Osteoblast (primary cell): ENCODE results near the gene PLCXD3. TPM values are rescaled to one million over a fixed set of nuclear protein-coding genes. Genes with fewer than 3 reads are reported as not detected.

ENCODE experiments used
- DNase-seq: peaks from one replicate; pipeline ENCODE4 v3.0.0; 2011; ENCODE audit warnings: low spot score, mixed read lengths; ENCODE audit not compliant: insufficient read length; ENCODE audit errors: missing footprints
- H2AFZ ChIP-seq: 2 replicates; pipeline ENCODE4 v1.6.0; 2011; ENCODE audit warnings: mild to moderate bottlenecking, low read length
- H3K27ac ChIP-seq: 2 replicates; pipeline ENCODE4 v1.5.1; 2011; ENCODE audit warnings: mild to moderate bottlenecking, low read depth, low read length, moderate library complexity
- H3K27me3 ChIP-seq: 2 replicates; pipeline ENCODE4 v1.6.0; 2012; ENCODE audit warnings: mild to moderate bottlenecking, control low read depth, inconsistent platforms, low read length, moderate library complexity; ENCODE audit not compliant: insufficient read depth
- H3K36me3 ChIP-seq: 2 replicates; pipeline ENCODE4 v1.5.1; 2011; ENCODE audit warnings: mild to moderate bottlenecking, low read length, control low read depth, moderate library complexity; ENCODE audit not compliant: insufficient read depth
- H3K4me1 ChIP-seq: 2 replicates; pipeline ENCODE4 v1.5.1; 2011; ENCODE audit warnings: mild to moderate bottlenecking, low read length, control low read depth, moderate library complexity; ENCODE audit not compliant: insufficient read depth
- H3K4me2 ChIP-seq: 2 replicates; pipeline ENCODE4 v1.6.0; 2011; ENCODE audit warnings: mild to moderate bottlenecking, low read length; ENCODE audit not compliant: insufficient read depth
- H3K4me3 ChIP-seq: fragments of 200-600 bp; sonication (generic); 3 replicates; pipeline ENCODE4 v1.5.1; 2012; ENCODE audit warnings: mild to moderate bottlenecking, low read length, inconsistent platforms; ENCODE audit not compliant: insufficient read depth
- H3K79me2 ChIP-seq: 2 replicates; pipeline ENCODE4 v1.6.0; 2012; ENCODE audit warnings: mild to moderate bottlenecking, low read length, control low read depth, inconsistent platforms; ENCODE audit not compliant: insufficient read depth
- H3K9me3 ChIP-seq: 2 replicates; pipeline ENCODE4 v1.5.1; 2011; ENCODE audit warnings: low read depth, low read length, control low read depth
- H4K20me1 ChIP-seq: 2 replicates; pipeline ENCODE4 v1.6.0; 2012; ENCODE audit warnings: mild to moderate bottlenecking, low read length, control low read depth; ENCODE audit not compliant: insufficient read depth
- CTCF ChIP-seq: IDR thresholded peaks from 2 replicates; pipeline ENCODE4 v1.5.1; 2011; ENCODE audit warnings: mild to moderate bottlenecking, low read depth, low read length, moderate library complexity; ENCODE audit errors: extremely low read depth
- total RNA-seq: library from RNA; depleted of rRNA; stranded (reverse); fragments of >200 nt; gene quantifications from 2 replicates; pipeline ENCODE4 v1.2.3, GENCODE V29; 2012

PLCXD3 gene
- total RNA-seq, 1 donor: 0.36 TPM

- H3K27me3 ChIP-seq: no peaks in the 10 kb centered on the region
- no peak overlapping the region for H3K4me2 ChIP-seq
- no peak for TF ChIP-seq CTCF
- H3K36me3 ChIP-seq: no peaks in the 10 kb centered on the region
- H3K27ac ChIP-seq: no peak overlapping the region
- DNase-seq: no peak
- H3K4me1 ChIP-seq: no peaks in the 10 kb centered on the region
- H3K79me2 ChIP-seq: no peaks in the 10 kb centered on the region
- no peaks in the 10 kb centered on the region for H4K20me1 ChIP-seq
- H3K4me3 ChIP-seq: no peak overlapping the region
- H3K9me3 ChIP-seq: no peaks in the 10 kb centered on the region
- no peak overlapping the region for H2AFZ ChIP-seq
Observed at GRCh38 chr5:41345295-41345694, 165.1 kb downstream of the PLCXD3 start.

- Histone ChIP-seq H4K20me1 (no peaks in the 10 kb centered on the region), H3K27me3 (no peaks in the 10 kb centered on the region), H3K36me3 (no peaks in the 10 kb centered on the region), H3K9me3 (no peaks in the 10 kb centered on the region), H3K4me3 (no peak overlapping the region), H2AFZ (no peak overlapping the region), H3K27ac (no peak overlapping the region), H3K4me2 (no peak overlapping the region), H3K4me1 (no peaks in the 10 kb centered on the region), H3K79me2 (no peaks in the 10 kb centered on the region)
- DNase-seq: no peak
- no peak for TF ChIP-seq CTCF
Observed at GRCh38 chr5:41339339-41339738, 171.1 kb downstream of the PLCXD3 start.

- Histone ChIP-seq H4K20me1 (no peaks in the 10 kb centered on the region), H3K4me3 (no peak overlapping the region), H3K9me3 (no peaks in the 10 kb centered on the region), H3K27ac (no peak overlapping the region), H3K4me2 (no peak overlapping the region), H3K27me3 (no peaks in the 10 kb centered on the region), H3K36me3 (no peaks in the 10 kb centered on the region), H2AFZ (no peak overlapping the region), H3K4me1 (no peaks in the 10 kb centered on the region), H3K79me2 (no peaks in the 10 kb centered on the region)
- TF ChIP-seq CTCF: no peak
- DNase-seq: no peak
Observed at GRCh38 chr5:41338136-41338675, 172.2 kb downstream of the PLCXD3 start.

- TF ChIP-seq CTCF: no peak
- no peak overlapping the region for H3K4me2 ChIP-seq
- no peaks in the 10 kb centered on the region for H3K36me3 ChIP-seq
- H3K27me3 ChIP-seq: no peaks in the 10 kb centered on the region
- no peak overlapping the region for H3K4me3 ChIP-seq
- no peaks in the 10 kb centered on the region for H3K9me3 ChIP-seq
- H4K20me1 ChIP-seq: no peaks in the 10 kb centered on the region
- H2AFZ ChIP-seq: no peak overlapping the region
- no peak for DNase-seq
- no peak overlapping the region for H3K27ac ChIP-seq
- H3K79me2 ChIP-seq: no peaks in the 10 kb centered on the region
- H3K4me1 ChIP-seq: no peaks in the 10 kb centered on the region
Observed at GRCh38 chr5:41337724-41338123, 172.7 kb downstream of the PLCXD3 start.
